HG03095 (cell line): ENCODE measurements around the gene CCDC12.
A peak's percentile ranks its signal among the peaks of the same experiment; 100 is the strongest.

Experiments used
- ATAC-seq: cut with Tn5 transposase; IDR thresholded peaks from one replicate; pipeline ENCODE4 v1.9.1; 2021; ENCODE audit warnings: moderate library complexity; ENCODE audit not compliant: unreplicated experiment

The CCDC12 gene

DNA sequence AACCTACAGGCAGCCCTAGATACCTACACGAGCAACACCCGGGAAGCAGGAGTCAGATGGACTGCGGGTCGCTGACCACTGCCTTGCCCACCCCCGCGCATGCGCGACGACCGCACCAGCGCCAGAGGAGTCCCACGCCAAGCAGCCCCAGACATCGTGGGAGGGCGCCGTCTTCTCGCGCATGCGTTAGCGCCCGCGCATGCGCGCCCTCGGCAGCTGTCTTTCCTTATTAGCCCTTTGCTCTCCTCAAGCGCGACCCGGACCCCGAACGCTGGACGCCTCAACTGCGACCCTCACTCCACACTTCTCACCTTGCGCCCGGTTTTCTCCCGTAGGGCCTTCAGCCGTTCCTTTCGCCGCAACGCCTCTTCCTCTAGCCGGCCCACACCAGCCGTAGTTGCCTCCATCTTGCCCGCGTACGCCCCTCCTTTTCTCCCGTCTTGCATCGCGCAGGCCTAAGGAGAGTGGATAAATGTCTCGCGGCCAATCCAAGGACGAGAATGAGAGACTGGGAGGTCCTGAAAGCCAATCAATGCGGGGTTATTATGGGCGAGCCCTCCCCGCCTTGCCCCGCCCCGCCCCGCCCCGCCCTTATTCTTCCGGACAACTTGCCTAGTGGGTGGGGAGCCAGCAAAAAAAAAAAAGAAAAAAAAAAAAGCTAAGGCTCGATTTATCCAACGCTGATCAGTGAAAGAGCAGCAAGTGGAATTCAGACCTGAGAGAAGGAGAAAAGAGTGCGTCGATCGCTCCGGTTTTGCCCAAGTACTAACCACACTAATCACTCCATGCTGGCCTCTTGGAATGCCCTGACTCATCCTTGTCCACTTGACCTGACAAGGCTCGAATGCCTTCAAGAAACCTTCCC lies at the start of gene CCDC12:
TSS of gene CCDC12 (minus strand) at position 420 of the 865 bp plus-strand sequence. CDS start at position 407, 13 bp downstream.
- ATAC-seq = peak; percentile 50

DNA sequence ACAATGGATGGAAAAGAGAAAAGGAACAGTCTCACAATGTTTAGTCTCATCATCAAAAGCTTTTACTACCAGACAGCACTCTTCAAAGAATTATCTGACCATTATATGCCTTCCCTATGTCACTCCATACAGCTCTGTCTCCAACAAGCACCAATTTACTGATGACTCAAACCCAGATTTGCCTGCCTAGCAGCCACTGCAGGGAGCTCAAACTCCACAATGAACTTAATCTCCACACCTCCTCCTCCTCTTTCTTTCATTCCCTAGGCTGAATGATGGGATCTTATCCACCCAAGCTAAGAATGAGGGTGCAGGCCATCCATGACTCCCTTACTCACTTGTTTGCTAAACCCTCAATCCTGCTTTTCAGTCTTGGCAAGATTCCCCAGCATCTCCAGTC lies 48.4 kb upstream of the CCDC12 start:
- no peak for ATAC-seq

DNA sequence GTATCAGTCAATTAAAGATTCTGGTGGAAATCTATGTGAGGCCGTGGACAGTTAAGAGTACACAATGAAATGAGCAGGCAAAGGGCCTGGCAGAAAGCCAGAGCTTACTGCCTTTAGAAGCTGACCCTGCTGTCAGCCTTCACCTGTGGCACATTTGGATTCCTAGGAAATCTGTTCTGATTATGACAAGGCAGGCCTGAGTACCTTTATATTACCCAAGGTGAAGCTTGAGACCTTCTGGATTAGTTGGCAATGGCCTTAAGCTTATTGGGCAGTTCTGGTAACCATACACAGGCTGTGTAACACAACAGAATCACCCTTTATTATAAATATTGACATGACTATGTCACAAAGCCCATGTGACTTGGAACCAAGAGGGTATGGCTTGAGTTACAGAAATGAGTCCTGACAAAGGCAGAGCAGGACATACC lies 46.1 kb upstream of the CCDC12 start:
- no peak for ATAC-seq

DNA sequence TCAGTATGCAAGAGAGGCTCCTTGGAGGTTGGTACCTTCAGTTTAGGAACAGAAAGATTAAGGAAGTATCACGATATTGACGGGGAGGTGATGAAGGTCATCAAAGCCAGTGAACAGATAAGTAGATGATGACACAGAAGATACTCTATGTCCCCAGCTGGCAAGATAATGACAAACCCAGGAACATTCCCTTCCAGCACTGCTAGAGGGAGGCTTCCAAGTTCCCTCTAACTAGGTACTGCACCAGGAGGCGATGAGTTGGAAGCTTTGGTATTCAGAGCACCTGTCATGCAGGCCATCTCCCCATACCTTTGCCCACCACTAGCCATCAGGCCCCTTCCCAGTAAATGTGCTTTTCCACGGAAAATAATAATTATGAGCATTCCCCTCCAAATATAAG lies 43.8 kb upstream of the CCDC12 start:
- no peak for ATAC-seq

DNA sequence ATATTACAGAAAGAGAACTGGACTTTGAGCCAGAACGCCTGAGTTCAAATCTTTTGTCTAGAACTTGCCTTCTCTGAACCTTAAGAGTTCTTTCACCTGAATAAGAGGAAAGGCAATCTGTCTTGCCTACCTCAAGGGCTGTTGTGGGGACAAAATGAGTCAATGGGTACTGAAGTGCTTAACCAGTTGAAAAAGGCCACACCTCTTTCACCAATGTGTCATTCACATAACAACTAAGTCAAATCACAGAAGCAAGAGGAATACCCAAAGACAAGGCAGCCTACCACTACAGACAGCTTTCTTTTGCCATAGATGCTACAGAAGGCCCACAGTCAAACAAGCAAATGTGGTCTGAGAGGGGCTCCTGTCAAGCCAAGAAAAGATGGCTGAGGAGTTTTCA lies 42.7 kb upstream of the CCDC12 start:
- ATAC-seq = no peak

DNA sequence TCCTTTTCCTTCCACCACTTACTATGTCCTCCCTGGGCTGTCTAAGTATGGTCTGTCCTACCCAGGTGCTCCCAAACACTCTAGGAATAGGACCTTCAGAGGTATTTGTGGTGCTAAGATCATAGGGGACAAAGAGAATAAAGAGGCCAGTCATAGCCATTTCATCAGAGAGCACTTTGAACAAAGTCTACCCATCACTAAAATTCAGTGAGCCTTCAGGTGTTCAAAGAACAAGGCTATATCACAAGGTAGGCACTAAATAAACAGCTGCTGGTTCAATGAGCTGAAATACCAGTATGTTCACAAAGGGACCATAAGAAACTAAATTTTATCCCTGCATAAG lies 41.7 kb upstream of the CCDC12 start:
- no peak for ATAC-seq

DNA sequence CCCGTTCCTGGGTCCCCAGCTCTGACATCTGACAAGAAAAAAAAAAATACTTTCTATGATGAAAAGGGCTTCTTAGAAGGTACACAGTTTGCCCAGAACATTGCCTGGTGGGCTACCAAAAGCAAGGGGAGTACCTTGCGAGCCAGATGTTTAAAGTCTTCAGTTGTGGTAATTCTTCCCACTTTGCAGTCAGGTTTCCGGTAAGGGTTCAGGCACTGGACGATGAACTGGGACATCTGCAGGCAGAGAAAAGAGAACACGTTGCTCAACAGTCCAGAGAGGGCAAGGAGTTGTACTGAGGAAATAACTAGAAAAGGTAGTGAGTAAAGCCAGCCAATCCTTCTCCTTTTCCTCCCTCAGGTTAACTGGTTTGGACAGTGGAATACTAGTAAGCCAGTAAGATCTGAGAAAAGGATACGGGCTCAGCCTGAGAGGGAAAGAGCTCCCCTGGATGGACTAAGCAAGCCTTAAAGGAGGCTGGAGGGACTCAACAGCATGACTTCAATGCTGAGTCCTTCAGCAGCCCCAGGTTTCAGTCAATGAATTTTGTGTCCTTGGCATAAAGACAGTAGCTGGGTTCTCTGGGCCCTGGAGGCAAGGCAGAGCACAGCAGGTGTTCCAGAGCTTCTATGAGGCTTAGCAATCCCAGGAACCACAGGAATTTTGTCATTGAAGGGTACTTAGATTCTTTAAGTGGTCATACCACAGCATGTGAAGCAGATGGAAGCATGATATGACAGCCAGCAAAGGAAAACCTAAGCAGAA lies 41.1 kb upstream of the CCDC12 start:
- no peak for ATAC-seq

DNA sequence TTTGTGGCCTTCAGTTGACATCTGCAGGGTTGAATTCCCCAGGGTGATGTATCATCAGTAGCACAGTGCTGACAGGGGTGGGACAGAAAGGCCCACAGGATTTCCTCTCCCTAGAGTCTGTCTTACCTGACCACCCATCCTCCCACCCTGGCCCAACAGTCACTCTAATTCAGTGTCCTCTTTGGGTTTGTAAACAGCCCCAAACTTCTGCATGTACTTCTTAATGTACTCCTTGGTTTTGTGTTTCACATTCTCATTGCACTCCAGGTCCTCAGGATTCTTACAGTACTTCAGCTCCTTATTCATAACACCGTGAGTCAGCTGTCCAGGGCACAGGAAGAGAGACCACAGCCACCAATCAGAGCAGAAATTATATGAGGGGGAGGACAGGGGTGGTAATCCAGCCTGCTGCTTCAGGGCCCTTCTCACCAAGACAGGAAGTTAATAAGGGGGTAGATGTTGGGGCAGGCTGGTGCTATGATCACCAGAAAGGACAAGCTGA lies 40.4 kb upstream of the CCDC12 start:
- ATAC-seq = peak; percentile 41

DNA sequence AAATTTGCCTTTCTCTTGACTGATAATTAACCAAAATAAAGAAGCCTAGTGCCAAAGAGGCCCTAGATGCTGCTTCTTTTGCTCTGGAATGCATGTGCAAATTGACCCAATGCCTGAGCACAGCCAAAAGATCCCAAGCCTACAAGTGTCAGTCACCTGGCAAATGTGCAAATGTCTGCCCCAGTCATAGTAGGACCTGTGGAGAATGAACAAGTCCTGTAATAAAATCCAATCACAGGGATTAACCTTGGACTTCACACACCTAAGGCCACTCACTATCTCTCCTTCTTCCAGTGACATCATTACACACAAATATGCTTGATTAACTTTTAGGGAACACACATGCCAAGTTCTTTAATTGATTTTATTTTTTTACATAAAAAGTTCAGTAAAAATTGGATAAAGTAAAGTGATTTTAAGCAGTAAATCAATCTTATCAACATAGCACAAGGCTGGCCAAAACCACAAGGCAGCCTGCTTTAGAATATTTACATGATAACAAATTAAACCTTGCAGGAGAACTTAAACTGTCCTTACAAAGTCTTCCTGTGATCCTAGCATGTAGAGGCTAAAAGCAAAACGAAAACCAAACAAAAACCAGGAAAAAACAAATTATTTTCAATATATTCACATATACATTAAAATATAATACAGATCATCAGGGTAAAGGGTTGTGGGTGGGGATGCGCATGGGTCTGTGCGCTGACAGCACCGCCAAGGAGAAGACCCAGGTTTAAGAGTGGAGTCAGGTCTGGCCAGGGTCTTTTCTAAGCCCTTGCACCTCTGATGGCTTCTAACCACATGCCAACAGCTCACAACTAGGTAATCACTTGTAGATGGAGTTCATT lies 39.8 kb upstream of the CCDC12 start:
- ATAC-seq = no peak

DNA sequence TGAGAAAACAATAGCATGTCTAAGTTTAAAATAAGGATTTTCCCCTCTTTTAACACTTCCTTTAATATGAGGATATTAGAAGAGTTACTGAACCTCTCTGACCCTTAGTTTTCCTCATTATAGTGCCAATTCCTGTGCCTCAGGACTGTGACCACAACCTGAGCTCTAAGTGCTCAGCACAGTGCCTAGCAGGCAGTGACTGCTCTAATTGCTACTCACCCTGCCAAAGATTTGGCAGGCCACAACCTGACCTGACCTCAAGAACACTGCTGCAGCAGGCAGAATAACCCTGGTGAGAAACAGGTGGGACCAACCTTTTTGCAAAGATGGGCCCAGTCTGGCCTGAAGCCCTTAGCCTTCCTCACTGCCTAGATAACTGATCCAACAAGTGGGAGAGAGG lies 38.6 kb upstream of the CCDC12 start:
- ATAC-seq = no peak

DNA sequence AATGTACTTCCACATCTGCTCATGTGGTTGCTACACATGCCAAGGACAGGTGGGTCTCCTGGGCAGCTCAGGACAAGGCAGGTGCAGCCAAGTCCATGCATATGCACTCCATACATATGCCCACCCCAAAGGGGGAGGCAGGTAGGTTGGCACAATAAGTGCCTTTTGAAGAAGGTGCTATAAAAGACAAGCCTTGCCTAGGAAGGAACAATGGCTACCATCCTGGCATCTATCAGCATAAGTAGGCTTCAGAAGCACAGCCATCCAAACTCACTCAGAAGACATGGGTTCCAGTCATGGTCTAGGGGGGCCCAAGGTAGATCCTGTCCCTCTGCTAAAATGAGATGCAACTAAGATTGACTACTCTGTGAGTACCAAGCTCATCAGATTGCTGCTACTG lies 37.5 kb upstream of the CCDC12 start:
- no peak for ATAC-seq

DNA sequence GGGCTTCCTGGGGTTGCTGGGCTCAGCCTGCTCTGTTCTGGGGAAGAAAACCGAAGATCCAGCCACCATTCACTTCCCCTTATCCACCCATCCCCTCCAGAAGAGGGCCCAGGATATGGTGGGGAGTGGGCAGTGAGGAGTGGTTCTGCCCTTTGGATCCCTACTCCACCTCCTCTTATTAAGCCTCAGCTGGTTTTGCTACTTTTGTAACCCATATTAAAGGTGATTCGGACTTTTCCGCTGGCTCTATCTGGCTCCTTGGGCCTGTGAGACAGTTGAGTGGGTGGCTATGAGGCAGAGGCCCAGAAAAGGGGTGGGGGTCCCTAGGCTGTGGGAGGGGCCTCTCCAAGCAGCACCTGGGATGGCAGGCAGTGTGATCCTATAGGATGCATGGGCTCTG lies 36.7 kb upstream of the CCDC12 start:
- no peak for ATAC-seq

DNA sequence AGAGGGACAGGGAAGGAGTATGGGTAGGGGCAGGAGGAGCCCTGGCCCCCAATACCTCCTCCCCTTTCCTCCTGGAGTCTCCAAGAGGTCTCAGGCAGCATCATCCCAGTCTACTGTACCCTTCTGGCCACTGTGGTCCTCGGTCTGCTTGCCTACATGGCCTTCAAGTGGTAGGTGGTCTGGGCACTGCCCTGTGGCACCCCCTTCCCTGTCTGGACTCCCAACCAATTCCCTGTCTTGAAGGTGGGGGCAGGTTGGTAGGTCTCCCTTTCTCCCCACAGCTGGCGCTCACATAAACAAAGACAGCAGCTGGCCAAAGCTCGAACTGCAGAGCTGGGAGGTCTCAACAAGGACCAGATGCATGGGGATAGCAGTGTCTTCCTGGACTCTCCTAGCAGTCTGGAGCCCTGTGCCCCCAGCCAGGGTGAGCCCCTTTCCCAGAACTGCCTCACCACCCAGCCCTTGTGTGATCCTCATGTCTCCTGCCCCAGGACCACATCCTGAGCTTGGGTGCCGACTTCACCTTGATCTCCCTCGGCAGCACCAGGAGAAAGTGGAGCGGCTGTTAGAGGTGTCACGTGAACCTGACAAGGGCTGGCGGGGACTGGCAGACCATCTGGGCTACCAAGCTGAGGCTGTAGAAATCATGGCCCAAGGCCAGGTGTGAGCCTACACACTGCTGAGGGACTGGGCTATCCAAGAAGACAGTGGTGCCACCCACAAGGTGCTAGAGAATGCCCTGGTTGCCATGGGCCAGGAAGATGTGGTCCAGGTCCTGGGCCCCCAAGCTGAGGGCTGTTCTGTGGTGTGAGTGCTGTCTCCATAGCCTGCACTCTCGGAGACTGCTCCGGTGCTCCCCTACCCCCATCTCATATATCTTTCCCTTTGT lies 36.0 kb upstream of the CCDC12 start:
- no peak for ATAC-seq

DNA sequence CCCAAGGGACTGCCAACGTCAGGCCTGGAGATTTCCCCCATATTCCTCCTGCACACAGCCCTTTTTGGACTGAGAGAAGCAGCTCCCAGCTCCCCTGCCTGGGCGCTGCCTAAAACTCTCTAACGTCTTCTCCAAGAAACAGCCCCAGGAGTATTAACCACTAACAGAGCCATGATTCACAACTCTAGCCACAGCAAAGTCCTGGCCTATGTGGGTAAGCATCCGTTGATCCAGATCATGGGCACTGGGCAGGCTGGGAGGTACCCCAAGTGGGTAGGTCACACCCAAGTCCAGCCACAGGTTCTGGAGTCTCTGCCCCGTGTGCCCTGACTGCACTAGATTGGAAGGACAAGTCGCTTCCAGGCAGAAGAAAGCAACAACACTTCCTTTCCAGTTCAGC lies 34.8 kb upstream of the CCDC12 start:
- ATAC-seq = no peak

DNA sequence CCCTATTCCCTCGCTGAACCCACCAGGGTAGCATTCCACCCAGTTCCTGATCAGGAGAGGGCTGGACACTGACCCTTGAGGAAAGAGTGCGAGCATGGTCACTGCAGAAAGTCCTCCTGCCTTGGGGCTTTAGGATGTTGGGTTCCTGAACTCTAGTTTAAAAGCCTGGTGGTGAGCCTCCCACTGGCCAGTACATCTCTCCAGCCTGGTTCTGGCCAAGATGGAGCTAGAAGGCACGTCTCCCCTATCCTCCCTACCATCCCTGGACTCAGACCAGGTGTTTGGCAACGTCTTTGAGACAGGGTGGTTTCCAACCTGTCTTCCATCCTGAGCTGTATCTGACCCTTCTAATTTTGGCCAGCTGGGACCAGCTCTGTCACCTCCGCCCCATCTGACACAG lies 34.4 kb upstream of the CCDC12 start:
- ATAC-seq = no peak

DNA sequence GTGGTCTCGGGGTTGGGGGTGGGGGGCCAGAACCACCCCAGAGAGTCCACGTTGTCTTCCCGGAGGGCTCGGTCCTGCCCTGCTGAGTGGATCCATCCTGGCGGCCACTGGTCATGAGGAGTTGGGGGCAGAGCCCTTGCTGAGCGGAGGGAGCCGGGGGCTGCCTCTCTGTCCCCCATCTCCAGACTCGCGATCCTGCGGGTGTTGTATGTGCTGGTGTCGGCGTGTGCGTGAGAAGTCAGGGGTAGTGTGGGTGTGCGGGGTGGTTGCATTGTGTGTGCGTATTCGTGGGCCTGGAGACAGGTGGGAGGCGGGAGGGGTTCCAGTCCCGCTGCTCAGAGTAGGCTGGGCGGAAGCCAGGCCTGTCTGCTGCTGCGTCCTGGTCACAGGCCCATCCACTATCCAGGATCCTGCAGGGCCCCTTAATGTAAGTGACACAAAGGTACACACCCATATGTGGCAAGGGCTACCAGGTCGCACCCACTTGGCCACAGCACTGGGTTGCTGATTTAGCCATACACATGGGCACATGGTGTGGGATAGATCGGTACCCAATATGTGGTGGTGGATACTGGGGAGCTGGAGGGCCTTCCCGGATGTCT lies 33.7 kb upstream of the CCDC12 start:
- no peak for ATAC-seq

DNA sequence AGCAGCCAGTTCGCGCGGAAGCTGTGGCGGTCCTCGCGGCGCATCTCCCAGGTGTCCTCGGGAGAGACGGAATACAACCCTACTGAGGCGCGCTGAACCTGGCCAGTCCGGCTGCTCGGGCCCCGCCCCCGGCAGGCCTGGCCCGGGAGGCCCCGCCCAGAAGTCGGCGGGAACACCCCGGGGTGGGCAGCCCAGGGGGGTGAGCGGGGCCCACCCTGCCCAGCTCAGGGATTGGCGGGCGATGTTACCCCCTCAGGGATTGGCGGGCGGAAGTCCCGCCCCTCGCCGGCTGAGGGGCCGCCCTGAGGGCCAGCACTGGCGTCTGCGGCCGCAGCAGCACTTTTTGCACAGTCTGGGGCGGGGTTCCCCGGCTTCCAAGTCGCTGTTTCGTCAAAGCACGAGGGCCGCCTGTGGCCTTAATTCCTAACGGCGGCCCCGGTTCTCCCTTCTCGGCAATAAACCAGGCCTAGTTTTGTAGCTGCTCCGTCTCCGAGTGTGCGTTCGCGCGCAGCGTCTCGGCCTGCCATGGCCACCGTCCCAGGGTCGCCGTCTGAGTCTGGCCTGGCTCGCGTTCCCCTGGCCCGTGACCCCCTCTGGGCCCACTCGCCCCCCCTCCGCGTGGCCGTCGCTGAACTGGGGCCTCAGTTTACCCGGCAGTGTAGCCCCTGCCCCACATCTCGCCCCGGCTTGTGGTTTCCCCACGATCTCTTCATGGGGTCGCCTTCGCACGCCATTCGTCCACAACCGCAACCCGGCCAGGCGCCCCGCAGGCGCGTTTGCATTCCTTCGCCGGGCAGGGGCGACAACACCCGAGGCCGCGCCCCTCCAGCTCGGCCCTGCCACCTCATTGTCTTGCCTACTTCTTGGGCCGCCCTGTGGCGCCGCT lies 32.9 kb upstream of the CCDC12 start:
- peak; percentile 64 for ATAC-seq

DNA sequence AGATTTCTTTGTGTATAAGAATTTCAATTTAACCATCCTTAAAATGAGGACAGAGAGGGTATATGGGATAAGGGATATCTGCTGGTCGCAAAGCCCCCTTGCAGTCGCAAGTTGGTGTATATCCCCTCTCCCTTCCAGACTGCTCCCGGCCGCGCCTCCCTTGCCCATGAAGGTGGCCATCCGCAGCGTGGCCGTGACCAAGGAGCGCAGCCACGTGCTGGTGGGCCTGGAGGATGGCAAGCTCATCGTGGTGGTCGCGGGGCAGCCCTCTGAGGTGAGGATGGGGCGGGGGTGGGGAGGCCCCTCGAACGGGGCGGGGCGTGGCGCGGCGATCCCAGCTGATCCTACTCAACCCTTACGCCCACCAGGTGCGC lies 32.3 kb upstream of the CCDC12 start:
- ATAC-seq = no peak

DNA sequence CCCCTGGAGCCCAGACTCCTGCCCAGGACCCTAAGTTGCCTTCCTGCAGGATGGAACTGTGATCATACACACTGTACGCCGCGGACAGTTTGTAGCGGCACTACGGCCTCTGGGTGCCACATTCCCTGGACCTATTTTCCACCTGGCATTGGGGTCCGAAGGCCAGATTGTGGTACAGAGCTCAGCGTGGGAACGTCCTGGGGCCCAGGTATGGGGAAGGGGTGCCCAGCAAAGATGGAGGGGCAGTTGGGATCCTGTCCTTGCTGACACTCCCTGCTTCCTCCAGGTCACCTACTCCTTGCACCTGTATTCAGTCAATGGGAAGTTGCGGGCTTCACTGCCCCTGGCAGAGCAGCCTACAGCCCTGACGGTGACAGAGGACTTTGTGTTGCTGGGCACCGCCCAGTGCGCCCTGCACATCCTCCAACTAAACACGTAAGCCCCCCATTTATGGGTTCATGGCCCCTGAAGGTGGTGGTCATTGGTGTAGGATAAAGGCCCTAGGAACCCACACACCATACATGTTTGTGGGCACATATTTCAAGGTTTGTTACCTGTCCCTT lies 31.8 kb upstream of the CCDC12 start:
- ATAC-seq = no peak
